Kidney tubule cell (primary cell): ENCODE results near the gene SHC3.
"Not testable (repeated sequence)": the region's sequence is repeated elsewhere in the genome, so short reads cannot be mapped to it uniquely, and the experiment has no call there.

ENCODE experiments used
- DNase-seq: peaks from one replicate; pipeline ENCODE4 v3.0.0-alpha.2; 2018; ENCODE audit warnings: low spot score

Gene SHC3

GRCh38 chr9:89177944-89178829, at the start of gene SHC3:
Gene SHC3, minus strand, starts transcription at chr9:89178818. Its CDS starts 358 bp downstream, at chr9:89178460.
- DNase-seq: peak; percentile 40

- DNase-seq: no peak
Measured at GRCh38 chr9:89225991-89226471, 47.4 kb upstream of the SHC3 start.

GRCh38 chr9:89225587-89225986, 47.0 kb upstream of the SHC3 start:
- no peak for DNase-seq

GRCh38 chr9:89225036-89225435, 46.4 kb upstream of the SHC3 start:
- no peak for DNase-seq

GRCh38 chr9:89224633-89225032, 46.0 kb upstream of the SHC3 start:
- DNase-seq: no peak

GRCh38 chr9:89223396-89223977, 44.9 kb upstream of the SHC3 start:
- DNase-seq: no peak

GRCh38 chr9:89219637-89220036, 41.0 kb upstream of the SHC3 start:
- no peak for DNase-seq

GRCh38 chr9:89218040-89218928, 39.7 kb upstream of the SHC3 start:
- DNase-seq: no peak

GRCh38 chr9:89215342-89215741, 36.7 kb upstream of the SHC3 start:
- no peak for DNase-seq

- DNase-seq: no peak
Measured at GRCh38 chr9:89213396-89213880, 34.8 kb upstream of the SHC3 start.

GRCh38 chr9:89212171-89212570, 33.6 kb upstream of the SHC3 start:
- no peak for DNase-seq

- not testable (repeated sequence) for DNase-seq
Measured at GRCh38 chr9:89209311-89209710, 30.7 kb upstream of the SHC3 start.

GRCh38 chr9:89207026-89207425, 28.4 kb upstream of the SHC3 start:
- DNase-seq: peak; percentile 71

GRCh38 chr9:89204801-89205200, 26.2 kb upstream of the SHC3 start:
- DNase-seq: no peak

GRCh38 chr9:89195131-89195797, 16.6 kb upstream of the SHC3 start:
- DNase-seq: no peak

GRCh38 chr9:89194421-89195130, 16.0 kb upstream of the SHC3 start:
- DNase-seq: no peak

- DNase-seq: no peak
Measured at GRCh38 chr9:89191004-89191403, 12.4 kb upstream of the SHC3 start.

- peak; percentile 26 for DNase-seq
Measured at GRCh38 chr9:89189215-89189614, 10.6 kb upstream of the SHC3 start.

GRCh38 chr9:89187950-89188349, 9.3 kb upstream of the SHC3 start:
- no peak for DNase-seq

- no peak for DNase-seq
Measured at GRCh38 chr9:89187541-89187940, 8.9 kb upstream of the SHC3 start.

- no peak for DNase-seq
Measured at GRCh38 chr9:89186960-89187359, 8.3 kb upstream of the SHC3 start.
